ENCODE results near the gene ATOH7. TPM values are rescaled to one million over a fixed set of nuclear protein-coding genes. Genes with fewer than 3 reads are reported as not detected.

The ATOH7 gene
- total RNA-seq, 3 donors from 2014 or later (not counting 1 experiment from before 2014, with no cell fraction given), result not detected

DNA sequence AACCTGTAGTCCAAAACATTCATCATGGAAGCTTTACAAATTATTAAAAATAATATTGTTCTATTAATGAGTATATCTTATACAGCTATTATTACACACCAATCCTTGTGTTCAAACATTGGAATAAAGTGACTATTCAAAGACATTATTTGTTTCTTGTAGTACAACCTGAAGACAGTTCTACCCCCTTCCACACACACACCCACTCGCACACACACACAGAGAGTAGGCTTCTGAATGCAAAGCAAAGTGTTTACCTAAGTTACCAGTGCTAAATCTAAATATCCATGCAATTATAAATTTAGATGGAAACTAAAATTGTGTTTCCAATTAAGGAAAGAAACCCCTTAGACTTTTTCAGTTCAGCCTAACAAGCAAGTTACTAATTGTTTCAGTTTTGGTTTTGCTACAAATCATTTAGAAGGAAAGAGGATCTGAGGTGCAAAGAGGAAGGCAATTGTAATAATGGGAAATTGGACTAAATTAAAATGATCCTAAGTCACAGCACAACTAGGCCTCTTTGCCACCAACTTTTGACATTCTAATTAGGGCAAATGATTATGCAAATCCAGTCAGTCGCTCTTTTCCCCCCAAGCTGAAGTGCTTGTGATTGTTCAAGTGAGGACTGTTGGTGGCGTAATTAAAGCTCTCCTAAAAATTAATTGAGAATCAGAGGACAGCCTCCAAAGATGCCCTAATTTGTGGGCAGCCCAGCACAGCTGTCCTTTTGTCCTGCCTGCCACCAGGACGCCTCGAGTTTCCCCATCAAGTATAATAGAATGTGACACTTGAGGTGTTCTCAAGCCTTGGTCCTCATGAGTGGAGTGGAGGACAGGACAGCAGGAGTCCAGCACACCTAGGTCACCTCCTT lies 19.9 kb upstream of the ATOH7 start:
- Mint-ChIP-seq H3K4me3 (no peak overlapping the region), H3K9me3 (no peaks in the 10 kb centered on the region), H3K36me3 (no peaks in the 10 kb centered on the region), H3K27me3 (ENCODE audit: low read depth in 2 of 2) (peaks cover 9 to 17% of the 10 kb centered on the region in 2 donors), H3K4me1 (no peaks in the 10 kb centered on the region), H3K27ac (no peak overlapping the region)
- intact Hi-C loops (cut with micrococcal nuclease), result no loop called here
- Histone ChIP-seq H3K36me3 (ENCODE audit: control insufficient read depth, insufficient read depth, low read length) (no peaks in the 10 kb centered on the region), H3K4me3 (ENCODE audit: low read length) (no peak overlapping the region), H3K4me1 (ENCODE audit: control insufficient read depth, insufficient read depth, low read length) (no peaks in the 10 kb centered on the region), H3K27me3 (ENCODE audit: control insufficient read depth, insufficient read depth, low read length) (no peaks in the 10 kb centered on the region), H3K9me3 (ENCODE audit: control insufficient read depth, insufficient read depth, low read length) (no peaks in the 10 kb centered on the region), H3K27ac (ENCODE audit: low read length) (no peak overlapping the region)
- no peak for ATAC-seq
- TF ChIP-seq, protein P1, sequence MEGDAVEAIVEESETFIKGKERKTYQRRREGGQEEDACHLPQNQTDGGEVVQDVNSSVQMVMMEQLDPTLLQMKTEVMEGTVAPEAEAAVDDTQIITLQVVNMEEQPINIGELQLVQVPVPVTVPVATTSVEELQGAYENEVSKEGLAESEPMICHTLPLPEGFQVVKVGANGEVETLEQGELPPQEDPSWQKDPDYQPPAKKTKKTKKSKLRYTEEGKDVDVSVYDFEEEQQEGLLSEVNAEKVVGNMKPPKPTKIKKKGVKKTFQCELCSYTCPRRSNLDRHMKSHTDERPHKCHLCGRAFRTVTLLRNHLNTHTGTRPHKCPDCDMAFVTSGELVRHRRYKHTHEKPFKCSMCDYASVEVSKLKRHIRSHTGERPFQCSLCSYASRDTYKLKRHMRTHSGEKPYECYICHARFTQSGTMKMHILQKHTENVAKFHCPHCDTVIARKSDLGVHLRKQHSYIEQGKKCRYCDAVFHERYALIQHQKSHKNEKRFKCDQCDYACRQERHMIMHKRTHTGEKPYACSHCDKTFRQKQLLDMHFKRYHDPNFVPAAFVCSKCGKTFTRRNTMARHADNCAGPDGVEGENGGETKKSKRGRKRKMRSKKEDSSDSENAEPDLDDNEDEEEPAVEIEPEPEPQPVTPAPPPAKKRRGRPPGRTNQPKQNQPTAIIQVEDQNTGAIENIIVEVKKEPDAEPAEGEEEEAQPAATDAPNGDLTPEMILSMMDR (IDR thresholded peaks at IDR 0.05), result no peak
- 79% methylated on average over 5 of the region's 5 CpGs for WGBS (ENCODE audit: insufficient coverage)
- no peak for DNase-seq

DNA sequence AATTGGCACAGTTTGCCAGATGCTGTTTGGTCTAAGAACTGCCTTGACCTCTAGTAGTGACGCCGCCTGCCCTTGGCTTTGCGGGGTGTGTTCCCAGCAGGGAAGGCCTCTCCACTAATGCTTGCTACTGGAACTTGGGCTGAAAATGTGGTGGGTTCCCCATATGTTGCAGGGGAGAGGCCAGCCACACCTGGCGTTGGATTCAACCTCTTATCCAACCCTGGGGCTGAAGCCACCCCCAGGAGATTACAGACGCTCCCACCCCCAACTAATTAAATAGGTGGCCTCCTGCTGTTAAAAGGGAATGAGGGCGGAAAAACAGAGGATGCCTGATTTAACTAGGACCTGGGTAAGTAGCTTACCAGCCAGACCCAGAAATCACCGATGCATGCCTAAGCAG lies 19.2 kb upstream of the ATOH7 start:
- no peaks in the 10 kb centered on the region for H3K4me1 Mint-ChIP-seq
- no peak overlapping the region for H3K27ac Mint-ChIP-seq
- intact Hi-C loops (cut with micrococcal nuclease), result no loop called here
- 99% methylated on average over 7 of the region's 7 CpGs for WGBS (ENCODE audit: insufficient coverage)
- H3K4me1 ChIP-seq (ENCODE audit: control insufficient read depth, insufficient read depth, low read length), result no peaks in the 10 kb centered on the region
- TF ChIP-seq, protein P1 (IDR thresholded peaks at IDR 0.05), result no peak
- H3K9me3 Mint-ChIP-seq, result no peaks in the 10 kb centered on the region
- H3K27me3 Mint-ChIP-seq (ENCODE audit: low read depth in 2 of 2), result peaks cover 3 to 10% of the 10 kb centered on the region in 2 donors
- no peak overlapping the region for H3K27ac ChIP-seq (ENCODE audit: low read length)
- H3K36me3 ChIP-seq (ENCODE audit: control insufficient read depth, insufficient read depth, low read length), result no peaks in the 10 kb centered on the region
- H3K4me3 ChIP-seq (ENCODE audit: low read length), result no peak overlapping the region
- DNase-seq, result no peak
- no peaks in the 10 kb centered on the region for H3K36me3 Mint-ChIP-seq
- no peak overlapping the region for H3K4me3 Mint-ChIP-seq
- no peaks in the 10 kb centered on the region for H3K27me3 ChIP-seq (ENCODE audit: control insufficient read depth, insufficient read depth, low read length)
- ATAC-seq, result no peak
- H3K9me3 ChIP-seq (ENCODE audit: control insufficient read depth, insufficient read depth, low read length), result no peaks in the 10 kb centered on the region

DNA sequence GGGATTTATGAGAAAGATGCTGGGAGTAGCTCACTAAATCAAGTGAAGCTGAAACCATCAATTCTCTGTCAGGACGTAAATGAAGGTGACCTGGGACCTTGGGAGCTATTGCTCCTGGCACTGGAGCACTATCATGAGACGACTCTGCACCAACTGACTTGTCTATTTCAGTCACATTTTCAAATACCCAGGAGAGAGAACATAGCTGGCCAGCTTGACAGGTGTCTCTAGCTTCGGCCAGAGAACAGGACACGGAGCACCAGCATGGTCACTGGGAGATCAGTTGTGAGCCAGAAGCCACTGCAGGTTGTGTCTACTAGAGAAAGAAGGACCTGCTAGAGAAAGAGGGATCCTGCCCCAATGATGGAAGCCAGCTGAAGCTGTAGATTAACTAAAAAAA lies 17.4 kb upstream of the ATOH7 start:
- 89% methylated on average over 4 of the region's 4 CpGs for WGBS (ENCODE audit: insufficient coverage)
- intact Hi-C loops (cut with micrococcal nuclease), result no loop called here
- ATAC-seq (no peak), DNase-seq (no peak)
- no peak overlapping the region for H3K4me3 Mint-ChIP-seq
- Histone ChIP-seq H3K4me1 (ENCODE audit: control insufficient read depth, insufficient read depth, low read length) (no peaks in the 10 kb centered on the region), H3K36me3 (ENCODE audit: control insufficient read depth, insufficient read depth, low read length) (no peaks in the 10 kb centered on the region), H3K27ac (ENCODE audit: low read length) (no peak overlapping the region), H3K4me3 (ENCODE audit: low read length) (no peak overlapping the region), H3K27me3 (ENCODE audit: control insufficient read depth, insufficient read depth, low read length) (no peaks in the 10 kb centered on the region), H3K9me3 (ENCODE audit: control insufficient read depth, insufficient read depth, low read length) (no peaks in the 10 kb centered on the region)
- H3K27me3 Mint-ChIP-seq (ENCODE audit: low read depth in 2 of 2), result peaks cover 2 to 7% of the 10 kb centered on the region in 2 donors
- H3K27ac Mint-ChIP-seq, result no peak overlapping the region
- H3K36me3 Mint-ChIP-seq, result no peaks in the 10 kb centered on the region
- H3K9me3 Mint-ChIP-seq, result no peaks in the 10 kb centered on the region
- TF ChIP-seq, protein P1 (IDR thresholded peaks at IDR 0.05), result no peak
- H3K4me1 Mint-ChIP-seq, result no peaks in the 10 kb centered on the region

Measured in natural killer cell (primary cell).